ENCODE data around the gene AP2S1.
"Not testable (repeated sequence)": the region's sequence is repeated elsewhere in the genome, so short reads cannot be mapped to it uniquely, and the experiment has no call there.

The AP2S1 gene

DNA sequence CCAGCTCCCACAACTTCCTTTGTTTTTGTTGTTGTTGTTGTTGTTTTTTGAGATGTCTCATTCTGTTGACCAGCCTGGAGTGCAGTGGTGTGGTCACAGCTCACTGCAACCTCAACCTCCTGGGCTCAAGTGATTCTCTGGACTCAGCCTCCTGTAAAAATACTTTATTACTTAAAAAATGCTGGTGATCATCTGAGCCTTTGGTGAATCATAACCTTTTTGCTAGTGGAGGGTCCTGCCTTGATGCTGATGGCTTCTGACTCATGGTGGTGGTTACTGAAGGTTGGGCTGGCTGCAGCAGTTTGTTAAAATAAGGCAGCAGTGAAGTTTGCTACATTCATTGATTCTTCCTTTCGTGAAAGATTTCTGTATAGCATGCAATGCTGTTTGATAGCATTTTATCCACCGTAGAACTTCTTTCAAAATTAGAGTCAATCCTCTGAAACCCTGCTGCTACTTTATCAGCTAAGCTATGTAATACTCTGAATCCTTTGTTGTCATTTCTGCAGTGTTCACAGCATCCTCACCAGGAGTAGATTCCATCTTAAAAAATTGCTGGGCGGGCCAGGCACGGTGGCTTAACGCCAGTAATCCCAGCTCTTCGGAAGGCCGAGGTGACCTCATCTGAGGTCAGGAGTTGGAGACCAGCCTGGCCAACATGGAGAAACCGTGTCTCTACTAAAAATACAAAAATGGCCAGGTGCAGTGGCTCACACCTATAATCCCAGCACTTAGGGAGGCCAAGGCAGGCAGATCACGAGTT, 28.1 kb upstream of the AP2S1 start:
- Mint-ChIP-seq H3K27ac (no peak overlapping the region), H3K27me3 (no peaks in the 10 kb centered on the region), H3K4me1 (ENCODE audit: low read depth) (peaks cover 11% of the 10 kb centered on the region), H3K36me3 (ENCODE audit: low read depth) (peaks cover 5% of the 10 kb centered on the region), H3K9me3 (no peaks in the 10 kb centered on the region), H3K4me3 (no peak overlapping the region)

DNA sequence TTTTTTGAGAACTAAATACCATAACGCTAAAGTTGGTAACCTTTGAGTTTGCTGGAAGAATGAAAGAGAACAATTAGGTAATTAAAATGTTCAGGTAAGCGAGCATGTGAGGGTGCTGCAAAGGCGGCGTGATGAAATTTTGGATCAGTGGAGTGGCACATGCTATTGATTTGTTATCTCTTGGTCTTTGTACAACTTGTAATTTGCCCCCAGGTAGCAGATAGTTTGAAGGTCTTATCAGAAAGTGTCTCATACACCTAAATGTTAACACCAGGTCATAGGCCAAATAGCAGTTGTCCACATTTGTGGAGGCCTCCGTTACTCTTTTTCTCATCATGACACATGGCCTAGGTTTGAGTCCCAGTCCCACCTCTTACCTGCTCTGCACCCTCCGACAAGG, 25.0 kb upstream of the AP2S1 start:
- Mint-ChIP-seq H3K27ac (no peak overlapping the region), H3K4me1 (ENCODE audit: low read depth) (peaks cover 11% of the 10 kb centered on the region), H3K9me3 (no peaks in the 10 kb centered on the region), H3K36me3 (ENCODE audit: low read depth) (peaks cover 9% of the 10 kb centered on the region), H3K27me3 (no peaks in the 10 kb centered on the region), H3K4me3 (no peak overlapping the region)

DNA sequence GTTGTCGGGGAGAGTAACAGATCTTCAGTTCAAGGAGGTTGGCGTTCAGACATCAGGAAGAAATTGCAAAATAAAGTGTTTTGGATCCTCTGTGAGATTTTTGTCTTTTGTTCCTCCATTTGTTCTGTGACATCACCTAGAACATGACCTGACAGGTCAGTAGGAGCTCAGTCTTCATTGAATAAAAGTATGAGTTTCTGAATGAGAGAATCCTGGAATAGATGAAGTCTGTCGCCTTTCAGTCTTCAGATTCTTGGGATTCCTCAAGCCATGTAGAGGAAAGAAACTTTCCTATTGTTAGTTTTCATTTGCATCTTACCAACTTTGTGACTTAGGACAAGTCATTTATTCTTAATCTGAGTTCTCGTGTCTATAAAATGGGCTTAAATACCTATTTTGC, 24.6 kb upstream of the AP2S1 start:
- H3K36me3 Mint-ChIP-seq (ENCODE audit: low read depth), result peaks cover 9% of the 10 kb centered on the region
- no peaks in the 10 kb centered on the region for H3K9me3 Mint-ChIP-seq
- no peaks in the 10 kb centered on the region for H3K27me3 Mint-ChIP-seq
- H3K27ac Mint-ChIP-seq, result no peak overlapping the region
- H3K4me1 Mint-ChIP-seq (ENCODE audit: low read depth), result peaks cover 8% of the 10 kb centered on the region
- H3K4me3 Mint-ChIP-seq, result no peak overlapping the region

DNA sequence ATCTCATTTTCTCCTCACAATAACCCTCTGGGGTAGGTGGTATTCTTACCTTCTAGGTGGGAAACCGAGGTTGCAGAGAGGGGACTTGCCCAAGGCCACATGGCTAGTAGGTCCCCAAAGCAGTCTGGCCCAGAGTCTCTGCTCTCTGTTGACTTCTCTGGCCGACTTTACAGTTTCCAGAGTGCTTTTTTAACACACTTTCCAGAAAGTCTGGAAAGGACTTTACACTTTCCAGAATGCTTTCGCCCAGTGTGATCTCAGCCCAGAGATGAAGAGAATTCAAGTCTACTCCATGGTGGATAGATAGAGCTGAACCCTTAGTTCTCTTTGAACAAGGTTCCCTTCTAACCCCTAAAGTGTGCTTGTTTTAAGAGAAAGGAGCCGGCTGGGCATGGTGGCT, 22.3 kb upstream of the AP2S1 start:
- Mint-ChIP-seq H3K4me3 (no peak overlapping the region), H3K27me3 (no peaks in the 10 kb centered on the region), H3K27ac (no peak overlapping the region), H3K4me1 (ENCODE audit: low read depth) (peaks cover 13% of the 10 kb centered on the region), H3K9me3 (no peaks in the 10 kb centered on the region), H3K36me3 (ENCODE audit: low read depth) (peaks cover 13% of the 10 kb centered on the region)

DNA sequence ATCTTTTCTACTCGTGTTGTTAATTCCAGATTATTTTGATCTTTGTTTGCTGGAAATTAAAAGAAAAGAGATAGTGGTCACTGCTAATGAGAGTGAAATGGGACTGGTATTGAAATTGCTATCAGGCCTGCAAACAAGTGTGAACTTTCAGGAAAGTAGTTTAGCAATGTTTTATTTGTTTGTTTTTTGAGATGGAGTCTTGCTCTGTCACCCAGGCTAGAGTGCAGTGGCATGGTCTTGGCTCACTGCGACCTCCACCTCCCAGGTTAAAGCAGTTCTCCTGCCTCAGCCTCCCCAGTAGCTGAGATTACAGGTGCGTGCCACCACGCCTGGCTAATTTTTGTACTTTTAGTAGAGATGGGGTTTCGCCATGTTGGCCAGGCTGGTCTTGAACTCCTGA, 20.5 kb upstream of the AP2S1 start:
- H3K27ac Mint-ChIP-seq, H3K4me3 Mint-ChIP-seq, H3K27me3 Mint-ChIP-seq, H3K9me3 Mint-ChIP-seq: not testable (repeated sequence)
- H3K36me3 Mint-ChIP-seq (ENCODE audit: low read depth), result peaks cover 13% of the 10 kb centered on the region
- H3K4me1 Mint-ChIP-seq (ENCODE audit: low read depth), result peaks cover 26% of the 10 kb centered on the region

DNA sequence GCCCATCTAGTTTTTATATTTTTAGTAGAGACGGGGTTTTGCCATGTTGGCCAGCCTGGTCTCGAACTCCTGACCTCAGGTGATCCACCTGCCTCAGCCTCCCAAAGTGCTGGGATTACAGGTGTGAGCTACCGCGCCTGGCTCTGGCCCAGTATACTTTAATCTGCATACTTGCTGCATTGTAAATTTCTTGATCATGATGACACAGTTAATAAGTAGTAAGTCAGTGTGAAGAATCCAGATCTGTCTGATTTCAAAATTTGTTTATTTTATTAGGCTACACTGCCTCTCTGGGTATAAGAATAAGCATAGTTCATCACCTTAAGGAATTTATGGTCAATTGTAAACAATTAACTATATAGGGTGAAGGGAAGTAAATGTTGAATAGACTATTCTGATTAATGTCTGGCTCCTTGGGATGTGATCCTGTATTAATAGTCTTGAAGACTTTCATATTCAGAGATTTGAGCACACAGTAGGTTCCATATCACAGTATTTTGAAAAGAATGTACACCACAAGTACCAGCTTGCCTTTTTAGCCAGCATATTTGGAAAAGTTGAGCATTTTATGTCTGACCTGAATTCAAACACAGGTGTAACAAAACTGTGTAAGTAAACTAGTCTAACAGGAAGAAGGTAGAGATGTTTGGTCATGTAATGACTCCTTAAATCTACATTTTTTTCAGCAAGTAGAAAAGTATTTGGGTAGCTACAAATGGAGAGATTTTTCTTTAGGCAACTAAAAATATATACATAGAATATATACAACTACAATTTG, 17.6 kb upstream of the AP2S1 start:
- Mint-ChIP-seq H3K27me3 (no peaks in the 10 kb centered on the region), H3K9me3 (no peaks in the 10 kb centered on the region), H3K36me3 (ENCODE audit: low read depth) (peaks cover 17% of the 10 kb centered on the region), H3K27ac (no peak overlapping the region), H3K4me3 (no peak overlapping the region), H3K4me1 (ENCODE audit: low read depth) (peaks cover 30% of the 10 kb centered on the region)

DNA sequence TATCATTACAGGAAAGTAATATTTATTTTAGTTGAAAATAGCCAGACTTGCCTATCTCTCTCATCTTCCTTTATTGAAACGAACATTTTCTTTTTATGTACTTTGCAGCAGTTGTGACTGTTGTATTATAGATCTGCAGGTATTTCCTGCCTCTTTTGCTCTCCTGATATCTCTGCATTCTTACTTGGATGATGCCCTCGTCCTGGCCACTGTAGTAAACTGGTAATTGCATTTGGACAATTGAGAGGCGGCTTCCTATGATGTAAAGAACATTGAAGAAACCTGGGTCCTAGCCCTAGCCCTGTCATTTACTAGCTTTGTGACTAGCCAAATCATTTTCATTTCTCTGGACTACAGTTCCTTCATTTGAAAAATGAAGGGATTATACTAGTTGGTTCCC, 16.5 kb upstream of the AP2S1 start:
- Mint-ChIP-seq H3K27ac (no peak overlapping the region), H3K27me3 (no peaks in the 10 kb centered on the region), H3K9me3 (no peaks in the 10 kb centered on the region), H3K4me3 (no peak overlapping the region), H3K36me3 (ENCODE audit: low read depth) (peaks cover 13% of the 10 kb centered on the region), H3K4me1 (ENCODE audit: low read depth) (peaks cover 30% of the 10 kb centered on the region)

DNA sequence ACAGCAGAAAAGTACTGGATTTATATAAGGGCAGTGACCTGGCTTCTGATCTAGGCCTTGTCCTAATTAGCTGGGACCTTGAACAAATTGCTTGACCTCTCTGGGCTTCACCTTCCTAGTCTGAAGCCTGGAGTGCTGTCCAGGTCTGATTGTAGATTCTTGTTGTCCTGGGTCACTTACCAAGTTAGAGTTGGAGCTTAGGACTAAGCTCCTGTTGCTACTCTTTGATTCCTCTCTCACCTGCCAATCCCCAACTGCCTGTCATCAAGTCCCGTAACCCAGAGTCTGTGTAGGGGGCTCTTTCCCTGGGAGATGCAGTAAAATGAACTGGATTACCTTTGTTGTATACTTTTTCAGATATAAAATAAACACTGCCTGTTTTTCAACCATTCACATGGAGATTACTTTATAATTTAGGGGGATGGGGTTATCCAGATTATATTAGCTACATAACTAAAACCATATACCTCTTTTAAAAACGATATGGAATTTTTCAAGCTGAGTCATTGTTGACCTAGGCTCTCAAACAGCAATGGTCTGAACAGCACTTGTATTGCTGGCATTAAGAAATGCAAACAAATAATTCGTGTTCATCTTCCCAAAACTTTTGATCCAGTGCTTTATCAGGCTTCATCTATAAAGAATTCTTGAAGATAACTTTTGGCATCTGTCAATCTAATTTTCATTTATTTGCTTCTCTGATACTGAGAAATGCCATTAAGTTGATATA, 15.9 kb upstream of the AP2S1 start:
- no peak overlapping the region for H3K27ac Mint-ChIP-seq
- H3K4me3 Mint-ChIP-seq, result no peak overlapping the region
- H3K9me3 Mint-ChIP-seq, result no peaks in the 10 kb centered on the region
- no peaks in the 10 kb centered on the region for H3K27me3 Mint-ChIP-seq
- peaks cover 13% of the 10 kb centered on the region for H3K36me3 Mint-ChIP-seq (ENCODE audit: low read depth)
- H3K4me1 Mint-ChIP-seq (ENCODE audit: low read depth), result peaks cover 30% of the 10 kb centered on the region

DNA sequence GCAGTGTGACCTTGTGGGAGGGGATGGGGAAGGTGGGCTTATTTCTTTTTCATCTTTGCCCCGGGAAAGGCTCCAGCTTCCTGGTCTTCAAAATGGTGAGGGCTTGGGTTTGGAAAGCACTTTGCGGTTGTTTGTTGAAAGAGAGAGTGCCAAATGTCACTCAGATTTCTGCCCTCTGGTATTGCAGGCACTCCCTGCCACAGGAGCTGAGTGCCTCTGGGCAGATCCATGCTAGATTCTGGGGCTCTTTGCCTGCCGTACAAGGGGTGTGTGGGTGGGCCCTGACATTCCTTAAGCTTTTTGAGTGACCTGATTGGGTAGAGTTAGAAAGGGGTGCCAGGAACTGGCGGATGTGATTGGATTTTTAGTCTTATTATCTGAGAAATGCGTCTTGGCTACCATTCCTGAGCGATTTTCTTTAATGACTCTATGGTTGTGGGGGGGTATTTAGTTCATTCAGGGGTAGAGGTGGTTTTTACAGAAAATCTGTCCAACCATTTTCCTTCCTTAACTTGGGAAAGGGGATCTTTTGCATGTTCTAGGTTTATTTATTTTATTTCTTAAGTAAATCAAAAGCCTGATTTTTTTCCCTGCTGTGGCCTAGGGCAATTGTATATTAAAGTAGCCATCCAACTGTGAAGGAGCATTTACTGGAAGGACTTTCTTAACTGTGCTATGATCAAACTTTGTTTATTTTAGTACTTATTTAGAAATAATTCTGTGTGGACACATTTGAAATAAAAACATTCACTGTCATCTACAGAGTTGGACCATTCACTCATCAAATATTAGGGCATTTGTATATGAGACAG, 13.4 kb upstream of the AP2S1 start:
- Mint-ChIP-seq H3K36me3 (ENCODE audit: low read depth) (peaks cover 14% of the 10 kb centered on the region), H3K4me3 (no peak overlapping the region), H3K4me1 (ENCODE audit: low read depth) (peaks cover 31% of the 10 kb centered on the region), H3K9me3 (no peaks in the 10 kb centered on the region), H3K27ac (no peak overlapping the region), H3K27me3 (no peaks in the 10 kb centered on the region)

DNA sequence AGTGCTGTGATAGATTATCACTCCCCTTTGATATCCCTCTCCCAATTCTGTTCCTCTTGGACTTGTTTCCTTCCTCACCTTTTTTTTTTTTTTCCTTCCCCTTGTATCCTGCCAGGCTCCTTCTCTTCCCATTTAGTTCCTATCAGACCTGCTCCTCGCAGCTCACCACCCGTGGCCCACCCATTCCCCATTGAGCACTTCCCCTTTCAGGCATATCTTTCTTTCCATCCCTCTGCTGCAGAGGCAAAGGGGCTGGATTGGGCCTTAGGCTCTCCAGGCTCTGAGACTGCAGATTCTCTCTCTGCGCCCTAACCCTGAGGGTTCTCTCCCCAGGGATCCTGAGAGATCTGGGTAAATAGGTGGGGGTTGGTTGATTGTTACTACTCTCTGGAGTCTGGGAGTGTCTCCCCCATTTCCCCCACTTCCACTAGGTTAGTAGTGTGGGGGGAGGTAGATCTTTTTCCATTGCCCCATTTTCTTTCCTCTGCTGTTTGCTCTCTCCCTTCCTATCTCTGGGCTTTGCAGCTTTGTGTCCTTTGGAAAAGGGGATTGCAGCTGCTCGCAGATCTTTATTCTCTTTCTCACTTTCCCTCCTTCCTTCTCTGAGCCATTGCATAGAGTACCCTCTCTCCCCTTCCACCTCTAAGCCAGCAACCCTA, 12.5 kb upstream of the AP2S1 start:
- H3K4me3 Mint-ChIP-seq, result no peak overlapping the region
- H3K27me3 Mint-ChIP-seq, result no peaks in the 10 kb centered on the region
- H3K4me1 Mint-ChIP-seq (ENCODE audit: low read depth), result peaks cover 30% of the 10 kb centered on the region

DNA sequence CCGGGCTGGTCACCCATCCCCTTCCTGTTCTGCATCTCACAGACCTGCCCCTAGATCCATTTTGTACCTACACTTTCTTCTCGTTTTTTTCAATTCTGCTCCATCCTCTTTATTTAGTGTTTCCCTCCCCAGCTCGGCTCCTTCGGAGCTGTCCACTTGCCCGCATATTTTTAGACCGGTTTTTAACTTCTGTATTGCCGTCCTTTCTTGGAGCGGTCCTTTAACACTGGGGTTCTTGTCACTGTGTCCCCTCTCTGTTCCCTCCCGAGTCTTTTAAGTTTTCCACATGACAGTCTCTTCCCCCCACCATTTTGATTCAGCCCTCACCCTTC, 11.8 kb upstream of the AP2S1 start:
- Mint-ChIP-seq H3K27ac (no peak overlapping the region), H3K4me1 (ENCODE audit: low read depth) (peaks cover 29% of the 10 kb centered on the region), H3K27me3 (no peaks in the 10 kb centered on the region), H3K4me3 (no peak overlapping the region), H3K36me3 (ENCODE audit: low read depth) (peaks cover 14% of the 10 kb centered on the region), H3K9me3 (no peaks in the 10 kb centered on the region)

More for the DNA sequence above, 12.5 kb upstream of the AP2S1 start:
- Mint-ChIP-seq H3K27ac (no peak overlapping the region), H3K36me3 (ENCODE audit: low read depth) (peaks cover 14% of the 10 kb centered on the region), H3K9me3 (no peaks in the 10 kb centered on the region)

DNA sequence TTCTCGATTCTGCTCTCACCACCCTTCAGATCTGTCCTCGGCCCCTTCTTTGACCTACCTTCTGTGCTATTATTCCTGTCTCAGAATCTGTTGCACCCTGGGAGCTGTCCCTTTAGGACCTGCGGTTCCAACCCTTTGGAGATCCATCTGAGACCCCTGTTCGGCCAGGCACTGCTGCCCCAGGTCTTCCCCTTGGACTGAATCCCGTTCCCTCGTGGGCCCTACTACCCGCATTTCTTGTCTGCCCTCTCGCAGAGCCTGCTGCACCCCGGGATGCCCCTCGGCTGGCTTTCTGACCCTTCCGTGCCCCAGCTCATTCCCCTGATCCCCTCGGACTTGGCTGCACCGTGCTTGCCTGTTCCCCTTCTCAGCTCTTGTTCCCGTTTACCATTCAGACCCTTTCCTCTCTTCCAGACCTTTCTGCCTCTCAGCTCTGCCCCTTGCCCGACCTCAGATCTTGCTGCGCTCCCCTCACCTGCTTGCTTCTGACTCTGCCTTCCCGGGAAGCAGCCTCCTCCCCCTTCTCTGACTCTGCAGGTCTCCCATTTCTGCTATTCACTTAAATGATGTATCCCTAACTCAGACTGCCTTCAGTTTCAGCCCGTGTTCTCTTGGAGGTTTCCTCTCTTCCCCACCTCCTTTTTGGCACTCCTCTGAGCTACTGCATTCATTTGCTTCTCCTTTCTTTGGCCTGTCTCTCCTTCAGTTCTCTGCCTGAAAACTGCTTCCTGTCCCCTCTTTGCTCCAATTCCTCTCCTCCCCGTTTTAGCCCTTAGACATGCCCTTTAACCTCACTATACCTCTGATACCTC, 11.3 kb upstream of the AP2S1 start:
- no peak overlapping the region for H3K4me3 Mint-ChIP-seq
- H3K4me1 Mint-ChIP-seq (ENCODE audit: low read depth), result peaks cover 27% of the 10 kb centered on the region
- peaks cover 14% of the 10 kb centered on the region for H3K36me3 Mint-ChIP-seq (ENCODE audit: low read depth)
- no peaks in the 10 kb centered on the region for H3K27me3 Mint-ChIP-seq
- no peak overlapping the region for H3K27ac Mint-ChIP-seq
- no peaks in the 10 kb centered on the region for H3K9me3 Mint-ChIP-seq

DNA sequence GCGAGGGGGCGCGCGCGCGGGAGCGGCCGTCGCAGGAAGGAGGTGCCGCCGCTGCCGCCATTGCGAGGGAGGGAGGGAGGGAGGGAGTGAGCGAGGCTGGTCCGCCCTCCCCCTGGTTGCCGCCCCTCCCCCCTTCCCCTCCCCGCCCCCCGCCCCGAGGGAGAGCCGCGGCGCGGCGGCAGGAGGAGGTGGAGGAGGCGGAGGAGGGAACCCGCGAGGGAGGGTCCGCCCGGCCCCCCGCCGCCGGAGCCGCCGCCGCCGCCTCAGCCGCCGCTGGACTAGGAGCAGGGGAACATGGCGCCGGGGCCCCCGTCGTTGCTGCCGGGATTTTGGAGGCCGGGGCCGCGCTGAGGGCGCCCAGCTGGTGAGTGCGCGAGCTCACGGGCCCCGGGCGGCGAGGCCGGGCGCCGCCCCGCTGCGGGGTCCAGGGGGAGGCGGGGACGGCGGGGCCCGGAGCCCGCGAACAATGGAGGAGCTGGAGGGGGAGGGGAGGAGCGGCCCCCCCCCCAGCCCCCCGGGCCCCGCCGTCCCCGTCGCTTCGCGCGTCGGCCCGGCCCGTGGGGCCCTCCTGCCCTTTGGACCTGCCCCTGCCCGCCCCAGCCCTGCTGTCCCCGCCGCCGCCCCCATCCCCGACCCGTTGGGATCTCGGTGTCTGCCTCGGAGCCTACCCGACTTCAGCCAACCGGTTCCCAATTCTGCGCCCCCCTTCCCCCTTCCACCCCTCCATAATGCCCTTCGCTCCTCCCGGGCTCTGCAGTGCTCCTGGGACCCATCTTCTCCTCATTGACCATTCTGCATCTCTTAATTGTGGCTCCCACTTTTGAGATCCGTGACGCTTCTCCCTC, 10.4 kb upstream of the AP2S1 start, which contains the start of gene ARHGAP35:
Gene ARHGAP35 (plus strand): TSS at position 152 of the 845 bp plus-strand sequence. CDS start 57,679 bp downstream, outside the sequence.
- no peaks in the 10 kb centered on the region for H3K9me3 Mint-ChIP-seq
- H3K4me1 Mint-ChIP-seq (ENCODE audit: low read depth), result peaks cover 28% of the 10 kb centered on the region
- H3K4me3 Mint-ChIP-seq, result peak within 1 kb of the TSS; percentile 85
- no peaks in the 10 kb centered on the region for H3K27me3 Mint-ChIP-seq
- H3K36me3 Mint-ChIP-seq (ENCODE audit: low read depth), result peaks cover 14% of the 10 kb centered on the region
- peak within 1 kb of the TSS; percentile 91 for H3K27ac Mint-ChIP-seq
